HEK293 (cell line): ENCODE data around the gene ABCC10.

Experiments used
- CTCF ChIA-PET: fragments of 350-600 bp; formaldehyde crosslinking; extraction: SDS; loops from one replicate; lab custom pipeline; 2021; ENCODE audit warnings: antibody characterized with exemption; lab: Yijun Ruan, JAX
- POLR2A ChIA-PET: fragments of 300-600 bp; formaldehyde crosslinking; extraction: SDS; loops from one replicate; lab custom pipeline; 2020; ENCODE audit warnings: antibody characterized with exemption, inconsistent platforms; lab: Yijun Ruan, JAX
- H3K27ac ChIP-seq: fragments of 200-500 bp; sonication (Bioruptor generic); 2 replicates; pipeline ENCODE4 v1.5.1; 2014; ENCODE audit warnings: low read depth, low read length, control low read depth, inconsistent platforms; ENCODE audit errors: extremely low read depth
- H3K36me3 ChIP-seq, 2 experiments: fragments of 200-500 bp in 1 of 2; sonication (Bioruptor generic) in 1 of 2; 1 replicate in 1 of 2; 2 replicates in 1 of 2; pipeline ENCODE4 v1.5.1; 2014 to 2017; ENCODE audit warnings: inconsistent platforms in 2 of 2, low read length in 2 of 2; ENCODE audit not compliant: control insufficient read depth in 2 of 2, insufficient read depth in 1 of 2
- H3K4me1 ChIP-seq: fragments of 200-500 bp; sonication (Bioruptor generic); 2 replicates; pipeline ENCODE4 v1.5.1; 2014; ENCODE audit warnings: mild to moderate bottlenecking, low read length, inconsistent platforms; ENCODE audit not compliant: control insufficient read depth, insufficient read depth
- H3K4me3 ChIP-seq: 2 replicates; pipeline ENCODE4 v1.5.1; 2011; ENCODE audit warnings: low read depth, mild to moderate bottlenecking, control low read depth, low read length, moderate library complexity
- H3K9me3 ChIP-seq: fragments of 200-500 bp; sonication (Bioruptor generic); 2 replicates; pipeline ENCODE4 v1.5.1; 2014; ENCODE audit warnings: low read depth, low read length, inconsistent platforms; ENCODE audit not compliant: control insufficient read depth, insufficient read depth
- ATF2 ChIP-seq: fragments of 450-650 bp; formaldehyde crosslinking; IDR thresholded peaks from 2 replicates; pipeline ENCODE4 v1.5.1; 2016; ENCODE audit warnings: missing biosample characterization, missing genetic modification characterization, low read depth
- ZBTB20 ChIP-seq: fragments of 450-650 bp; formaldehyde crosslinking; IDR thresholded peaks from 2 replicates; pipeline ENCODE4 v1.5.1; 2016; ENCODE audit warnings: missing biosample characterization, missing genetic modification characterization
- ZEB2 ChIP-seq: fragments of 450-650 bp; formaldehyde crosslinking; IDR thresholded peaks from 2 replicates; pipeline ENCODE4 v1.5.1; 2016; ENCODE audit warnings: missing biosample characterization, missing genetic modification characterization
- ZFP41 ChIP-seq: fragments of 450-650 bp; formaldehyde crosslinking; IDR thresholded peaks from 2 replicates; pipeline ENCODE4 v1.5.1; 2016; ENCODE audit warnings: missing biosample characterization, missing genetic modification characterization, borderline replicate concordance
- ZNF221 ChIP-seq: fragments of 450-650 bp; formaldehyde crosslinking; IDR thresholded peaks from 2 replicates; pipeline ENCODE4 v1.5.1; 2017; ENCODE audit warnings: missing biosample characterization, missing genetic modification characterization, borderline replicate concordance
- ZNF341 ChIP-seq: fragments of 450-650 bp; formaldehyde crosslinking; IDR thresholded peaks from 2 replicates; pipeline ENCODE4; 2016; ENCODE audit warnings: low read depth, missing biosample characterization, missing genetic modification characterization
- ZNF621 ChIP-seq: fragments of 450-650 bp; formaldehyde crosslinking; IDR thresholded peaks from 2 replicates; pipeline ENCODE4 v1.5.1; 2017; ENCODE audit warnings: missing biosample characterization, missing genetic modification characterization
- TF ChIP-seq, protein P1 (sequence below): fragments of 450-650 bp; formaldehyde crosslinking; IDR thresholded peaks from 2 replicates; pipeline ENCODE4 v1.5.1; 2016; ENCODE audit warnings: missing biosample characterization, missing genetic modification characterization
- TF ChIP-seq, protein P2 (sequence below): fragments of 450-650 bp; formaldehyde crosslinking; IDR thresholded peaks from 2 replicates; pipeline ENCODE4 v1.5.1; 2017; ENCODE audit warnings: missing biosample characterization, missing genetic modification characterization
- TF ChIP-seq, protein P3 (sequence below): fragments of 450-650 bp; formaldehyde crosslinking; IDR thresholded peaks from 2 replicates; pipeline ENCODE4 v1.5.1; 2016; ENCODE audit warnings: missing biosample characterization, missing genetic modification characterization, low read depth
- TF ChIP-seq, protein P4 (sequence below): fragments of 450-650 bp; formaldehyde crosslinking; conservative IDR thresholded peaks from 2 replicates; pipeline ENCODE4 v1.5.1; 2016; ENCODE audit warnings: low read depth, missing biosample characterization, missing genetic modification characterization
- TF ChIP-seq, protein P5 (sequence below): fragments of 450-650 bp; formaldehyde crosslinking; IDR thresholded peaks from 2 replicates; pipeline ENCODE4 v1.5.1; 2016; ENCODE audit warnings: missing biosample characterization, missing genetic modification characterization

ABCC10 gene

GRCh38 chr6:43427406-43428111 is at the start of gene ABCC10 (continued):
- TF ChIP-seq, protein P1, sequence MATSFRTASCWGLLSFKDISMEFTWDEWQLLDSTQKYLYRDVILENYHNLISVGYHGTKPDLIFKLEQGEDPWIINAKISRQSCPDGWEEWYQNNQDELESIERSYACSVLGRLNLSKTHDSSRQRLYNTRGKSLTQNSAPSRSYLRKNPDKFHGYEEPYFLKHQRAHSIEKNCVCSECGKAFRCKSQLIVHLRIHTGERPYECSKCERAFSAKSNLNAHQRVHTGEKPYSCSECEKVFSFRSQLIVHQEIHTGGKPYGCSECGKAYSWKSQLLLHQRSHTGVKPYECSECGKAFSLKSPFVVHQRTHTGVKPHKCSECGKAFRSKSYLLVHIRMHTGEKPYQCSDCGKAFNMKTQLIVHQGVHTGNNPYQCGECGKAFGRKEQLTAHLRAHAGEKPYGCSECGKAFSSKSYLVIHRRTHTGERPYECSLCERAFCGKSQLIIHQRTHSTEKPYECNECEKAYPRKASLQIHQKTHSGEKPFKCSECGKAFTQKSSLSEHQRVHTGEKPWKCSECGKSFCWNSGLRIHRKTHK (tag by site-specific recombination): no peak

- CTCF ChIA-PET: interaction anchor here (0.7 to 2.3 kb wide), 4 partner anchors 12 to 415 kb away, joined by 3 to 7 read pairs (median 4); no protein-coding TSS in a partner anchor
Measured at GRCh38 chr6:43377710-43378229, 49.6 kb upstream of the ABCC10 start.

More at GRCh38 chr6:43377710-43378229, 49.6 kb upstream of the ABCC10 start:
- H3K4me1 ChIP-seq: no peaks in the 10 kb centered on the region
- H3K9me3 ChIP-seq: no peaks in the 10 kb centered on the region
- POLR2A ChIA-PET: interaction anchor here (0.7 to 1.3 kb wide), 3 partner anchors 8 to 49 kb away, joined by 3 to 4 read pairs (median 3); partner anchors contain the start of genes ABCC10 and ZNF318
- H3K36me3 ChIP-seq: no peaks in the 10 kb centered on the region
- H3K4me3 ChIP-seq: no peak overlapping the region
- no peak overlapping the region for H3K27ac ChIP-seq
- TF ChIP-seq, protein P2, sequence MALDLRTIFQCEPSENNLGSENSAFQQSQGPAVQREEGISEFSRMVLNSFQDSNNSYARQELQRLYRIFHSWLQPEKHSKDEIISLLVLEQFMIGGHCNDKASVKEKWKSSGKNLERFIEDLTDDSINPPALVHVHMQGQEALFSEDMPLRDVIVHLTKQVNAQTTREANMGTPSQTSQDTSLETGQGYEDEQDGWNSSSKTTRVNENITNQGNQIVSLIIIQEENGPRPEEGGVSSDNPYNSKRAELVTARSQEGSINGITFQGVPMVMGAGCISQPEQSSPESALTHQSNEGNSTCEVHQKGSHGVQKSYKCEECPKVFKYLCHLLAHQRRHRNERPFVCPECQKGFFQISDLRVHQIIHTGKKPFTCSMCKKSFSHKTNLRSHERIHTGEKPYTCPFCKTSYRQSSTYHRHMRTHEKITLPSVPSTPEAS (tag by site-specific recombination): no peak
- TF ChIP-seq, protein P3, sequence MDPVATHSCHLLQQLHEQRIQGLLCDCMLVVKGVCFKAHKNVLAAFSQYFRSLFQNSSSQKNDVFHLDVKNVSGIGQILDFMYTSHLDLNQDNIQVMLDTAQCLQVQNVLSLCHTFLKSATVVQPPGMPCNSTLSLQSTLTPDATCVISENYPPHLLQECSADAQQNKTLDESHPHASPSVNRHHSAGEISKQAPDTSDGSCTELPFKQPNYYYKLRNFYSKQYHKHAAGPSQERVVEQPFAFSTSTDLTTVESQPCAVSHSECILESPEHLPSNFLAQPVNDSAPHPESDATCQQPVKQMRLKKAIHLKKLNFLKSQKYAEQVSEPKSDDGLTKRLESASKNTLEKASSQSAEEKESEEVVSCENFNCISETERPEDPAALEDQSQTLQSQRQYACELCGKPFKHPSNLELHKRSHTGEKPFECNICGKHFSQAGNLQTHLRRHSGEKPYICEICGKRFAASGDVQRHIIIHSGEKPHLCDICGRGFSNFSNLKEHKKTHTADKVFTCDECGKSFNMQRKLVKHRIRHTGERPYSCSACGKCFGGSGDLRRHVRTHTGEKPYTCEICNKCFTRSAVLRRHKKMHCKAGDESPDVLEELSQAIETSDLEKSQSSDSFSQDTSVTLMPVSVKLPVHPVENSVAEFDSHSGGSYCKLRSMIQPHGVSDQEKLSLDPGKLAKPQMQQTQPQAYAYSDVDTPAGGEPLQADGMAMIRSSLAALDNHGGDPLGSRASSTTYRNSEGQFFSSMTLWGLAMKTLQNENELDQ (tag by site-specific recombination): no peak
- TF ChIP-seq ATF2: no peak
- no peak for TF ChIP-seq ZFP41 (tag by site-specific recombination)
- no peak for TF ChIP-seq ZNF341 (tag by site-specific recombination)
- TF ChIP-seq ZBTB20 (tag by site-specific recombination): no peak
- no peak for TF ChIP-seq ZNF221 (tag by site-specific recombination)
- TF ChIP-seq ZEB2 (tag by site-specific recombination): no peak
- TF ChIP-seq, protein P4, sequence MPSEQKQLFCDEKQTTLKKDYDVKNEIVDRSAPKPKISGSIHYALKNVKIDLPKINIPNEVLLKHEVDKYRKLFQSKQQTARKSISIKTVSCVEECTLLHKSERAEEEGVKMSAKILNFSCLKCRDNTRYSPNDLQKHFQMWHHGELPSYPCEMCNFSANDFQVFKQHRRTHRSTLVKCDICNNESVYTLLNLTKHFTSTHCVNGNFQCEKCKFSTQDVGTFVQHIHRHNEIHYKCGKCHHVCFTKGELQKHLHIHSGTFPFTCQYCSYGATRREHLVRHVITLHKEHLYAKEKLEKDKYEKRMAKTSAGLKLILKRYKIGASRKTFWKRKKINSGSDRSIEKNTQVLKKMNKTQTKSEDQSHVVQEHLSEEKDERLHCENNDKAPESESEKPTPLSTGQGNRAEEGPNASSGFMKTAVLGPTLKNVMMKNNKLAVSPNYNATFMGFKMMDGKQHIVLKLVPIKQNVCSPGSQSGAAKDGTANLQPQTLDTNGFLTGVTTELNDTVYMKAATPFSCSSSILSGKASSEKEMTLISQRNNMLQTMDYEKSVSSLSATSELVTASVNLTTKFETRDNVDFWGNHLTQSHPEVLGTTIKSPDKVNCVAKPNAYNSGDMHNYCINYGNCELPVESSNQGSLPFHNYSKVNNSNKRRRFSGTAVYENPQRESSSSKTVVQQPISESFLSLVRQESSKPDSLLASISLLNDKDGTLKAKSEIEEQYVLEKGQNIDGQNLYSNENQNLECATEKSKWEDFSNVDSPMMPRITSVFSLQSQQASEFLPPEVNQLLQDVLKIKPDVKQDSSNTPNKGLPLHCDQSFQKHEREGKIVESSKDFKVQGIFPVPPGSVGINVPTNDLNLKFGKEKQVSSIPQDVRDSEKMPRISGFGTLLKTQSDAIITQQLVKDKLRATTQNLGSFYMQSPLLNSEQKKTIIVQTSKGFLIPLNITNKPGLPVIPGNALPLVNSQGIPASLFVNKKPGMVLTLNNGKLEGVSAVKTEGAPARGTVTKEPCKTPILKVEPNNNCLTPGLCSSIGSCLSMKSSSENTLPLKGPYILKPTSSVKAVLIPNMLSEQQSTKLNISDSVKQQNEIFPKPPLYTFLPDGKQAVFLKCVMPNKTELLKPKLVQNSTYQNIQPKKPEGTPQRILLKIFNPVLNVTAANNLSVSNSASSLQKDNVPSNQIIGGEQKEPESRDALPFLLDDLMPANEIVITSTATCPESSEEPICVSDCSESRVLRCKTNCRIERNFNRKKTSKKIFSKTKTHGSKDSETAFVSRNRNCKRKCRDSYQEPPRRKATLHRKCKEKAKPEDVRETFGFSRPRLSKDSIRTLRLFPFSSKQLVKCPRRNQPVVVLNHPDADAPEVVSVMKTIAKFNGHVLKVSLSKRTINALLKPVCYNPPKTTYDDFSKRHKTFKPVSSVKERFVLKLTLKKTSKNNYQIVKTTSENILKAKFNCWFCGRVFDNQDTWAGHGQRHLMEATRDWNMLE (tag by site-specific recombination): no peak
- TF ChIP-seq, protein P5, sequence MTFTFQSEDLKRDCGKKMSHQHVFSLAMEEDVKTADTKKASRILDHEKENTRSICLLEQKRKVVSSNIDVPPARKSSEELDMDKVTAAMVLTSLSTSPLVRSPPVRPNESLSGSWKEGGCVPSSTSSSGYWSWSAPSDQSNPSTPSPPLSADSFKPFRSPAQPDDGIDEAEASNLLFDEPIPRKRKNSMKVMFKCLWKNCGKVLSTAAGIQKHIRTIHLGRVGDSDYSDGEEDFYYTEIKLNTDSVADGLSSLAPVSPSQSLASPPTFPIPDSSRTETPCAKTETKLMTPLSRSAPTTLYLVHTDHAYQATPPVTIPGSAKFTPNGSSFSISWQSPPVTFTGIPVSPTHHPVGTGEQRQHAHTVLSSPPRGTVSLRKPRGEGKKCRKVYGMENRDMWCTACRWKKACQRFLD (tag by site-specific recombination): no peak
- TF ChIP-seq ZNF621 (tag by site-specific recombination): no peak
